ENCODE measurements around the gene ZNF43.
"Not testable (repeated sequence)": the region's sequence is repeated elsewhere in the genome, so short reads cannot be mapped to it uniquely, and the experiment has no call there.

ZNF43 gene

DNA sequence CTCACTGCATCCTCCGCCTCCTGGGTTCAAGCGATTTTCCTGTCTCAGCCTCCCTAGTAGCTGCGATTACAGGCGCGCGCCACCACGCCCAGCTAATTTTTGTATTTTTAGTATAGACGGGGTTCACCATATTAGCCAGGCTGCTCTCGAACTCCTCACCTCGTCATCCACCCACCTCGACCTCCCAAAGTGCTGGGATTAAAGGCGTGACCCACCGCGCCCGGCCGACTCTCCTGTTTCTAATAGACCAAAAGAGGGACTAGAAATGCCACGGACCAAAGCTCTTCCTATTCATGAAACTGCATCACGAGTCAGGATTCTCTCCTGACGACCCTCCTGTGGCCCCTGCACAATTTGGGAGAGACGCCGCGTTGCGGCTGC, 563 bp downstream of the ZNF43 start:
- TF ChIP-seq POLR2AphosphoS5 (IDR thresholded peaks at IDR 0.05; ENCODE audit: borderline replicate concordance, low read depth, low read length) (no peak), EZH2 (IDR thresholded peaks at IDR 0.05) (no peak), FOXP2 (optimal IDR thresholded peaks at IDR 0.05; ENCODE audit: control extremely low read depth, extremely low read length, insufficient read depth) (no peak)
- no peaks in the 10 kb centered on the region; the same call in 1 of the 2 replicates for H3K9me3 ChIP-seq (ENCODE audit: low read depth, low read length)
- H3K36me3 ChIP-seq (ENCODE audit: insufficient read depth, low read length): peaks cover 39% of the 10 kb centered on the region
- peak overlapping the region; percentile 76 for H3K9ac ChIP-seq (ENCODE audit: insufficient read length)
- peak overlapping the region; percentile 89 for H3K27ac ChIP-seq
- DNase-seq (ENCODE audit: low read depth, low spot score): no peak
- peak overlapping the region; percentile 82 for H3K4me3 ChIP-seq

DNA sequence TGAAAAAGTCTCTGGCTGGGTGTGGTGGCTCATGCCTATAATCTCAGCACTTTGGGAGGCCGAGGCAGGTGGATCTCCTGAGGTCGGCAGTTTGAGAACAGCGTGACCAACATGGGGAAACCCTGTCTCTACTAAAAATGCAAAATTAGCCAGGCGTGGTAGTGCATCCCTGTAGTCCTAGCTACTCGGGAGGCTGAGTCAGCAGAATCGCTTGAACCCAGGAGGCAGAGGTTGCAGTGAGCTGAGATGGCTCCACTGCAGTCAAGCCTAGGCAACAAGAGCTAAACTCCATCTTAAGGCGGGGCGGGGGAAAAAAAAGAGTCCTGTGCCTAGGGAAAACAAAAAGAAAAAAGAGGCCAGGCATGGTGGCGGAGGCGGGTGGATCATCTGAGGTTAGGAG, 2.2 kb downstream of the ZNF43 start:
- no peak overlapping the region for H3K9ac ChIP-seq (ENCODE audit: insufficient read length)
- TF ChIP-seq POLR2AphosphoS5 (IDR thresholded peaks at IDR 0.05; ENCODE audit: borderline replicate concordance, low read depth, low read length): no peak
- no peak for TF ChIP-seq EZH2 (IDR thresholded peaks at IDR 0.05)
- TF ChIP-seq FOXP2 (optimal IDR thresholded peaks at IDR 0.05; ENCODE audit: control extremely low read depth, extremely low read length, insufficient read depth): no peak
- H3K4me3 ChIP-seq: no peak overlapping the region
- no peak for DNase-seq (ENCODE audit: low read depth, low spot score)
- H3K36me3 ChIP-seq (ENCODE audit: insufficient read depth, low read length): peaks cover 32% of the 10 kb centered on the region
- peaks cover 5% of the 10 kb centered on the region for H3K9me3 ChIP-seq (ENCODE audit: low read depth, low read length)
- H3K27ac ChIP-seq: no peak overlapping the region

DNA sequence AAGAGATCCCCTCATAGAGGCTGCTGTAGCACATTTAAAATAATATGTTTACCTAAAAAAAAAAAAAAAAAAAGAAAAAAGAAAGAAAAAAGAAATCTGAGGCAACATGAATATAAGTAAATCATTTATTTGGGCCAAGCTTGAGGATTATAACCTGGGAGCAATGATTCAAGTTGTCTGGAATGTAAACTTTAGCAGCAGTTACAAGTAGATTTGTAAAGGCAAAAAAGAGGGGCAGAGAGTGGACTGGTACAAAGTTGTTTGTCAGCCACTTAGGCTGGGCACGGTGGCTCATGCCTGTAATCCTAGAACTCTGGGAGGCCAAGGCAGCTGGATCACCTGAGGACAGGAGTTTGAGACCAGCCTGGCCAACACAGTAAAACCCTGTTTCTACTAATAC, 11.3 kb downstream of the ZNF43 start:
- no peak for DNase-seq (ENCODE audit: low read depth, low spot score)
- TF ChIP-seq POLR2AphosphoS5 (IDR thresholded peaks at IDR 0.05; ENCODE audit: borderline replicate concordance, low read depth, low read length): no peak
- TF ChIP-seq EZH2 (IDR thresholded peaks at IDR 0.05): no peak
- no peak for TF ChIP-seq FOXP2 (optimal IDR thresholded peaks at IDR 0.05; ENCODE audit: control extremely low read depth, extremely low read length, insufficient read depth)
- H3K36me3 ChIP-seq (ENCODE audit: insufficient read depth, low read length): peaks cover 56% of the 10 kb centered on the region

DNA sequence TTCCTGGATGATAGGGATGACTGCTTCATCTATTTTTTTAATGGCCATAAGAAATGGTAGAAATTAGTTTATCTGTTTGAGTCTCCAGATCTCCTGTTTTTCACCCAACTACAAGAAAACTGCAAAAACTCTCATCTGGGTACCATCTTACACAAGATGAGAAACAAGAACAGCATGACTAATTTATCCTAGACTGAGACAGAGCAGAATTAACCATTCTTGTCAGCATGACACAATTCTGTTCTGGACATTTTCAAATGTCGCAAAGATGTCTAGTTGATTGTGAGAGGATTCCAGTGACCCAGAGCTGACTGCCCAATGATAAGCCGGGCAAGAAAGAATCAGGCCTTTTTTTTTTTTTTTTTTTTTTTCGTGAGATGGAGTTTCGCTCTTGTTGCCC, 12.8 kb downstream of the ZNF43 start:
- peaks cover 26% of the 10 kb centered on the region for H3K9me3 ChIP-seq (ENCODE audit: low read depth, low read length)
- no peak overlapping the region for H3K9ac ChIP-seq (ENCODE audit: insufficient read length)
- no peak for DNase-seq (ENCODE audit: low read depth, low spot score)
- peaks cover 69% of the 10 kb centered on the region for H3K36me3 ChIP-seq (ENCODE audit: insufficient read depth, low read length)
- no peak overlapping the region for H3K27ac ChIP-seq
- TF ChIP-seq EZH2 (IDR thresholded peaks at IDR 0.05) (no peak), POLR2AphosphoS5 (IDR thresholded peaks at IDR 0.05; ENCODE audit: borderline replicate concordance, low read depth, low read length) (no peak), FOXP2 (optimal IDR thresholded peaks at IDR 0.05; ENCODE audit: control extremely low read depth, extremely low read length, insufficient read depth) (no peak)
- no peak overlapping the region for H3K4me3 ChIP-seq

More for the DNA sequence above, 11.3 kb downstream of the ZNF43 start:
- Histone ChIP-seq H3K27ac (no peak overlapping the region), H3K9me3 (ENCODE audit: low read depth, low read length) (peaks cover 20% of the 10 kb centered on the region), H3K4me3 (no peak overlapping the region), H3K9ac (ENCODE audit: insufficient read length) (no peak overlapping the region)

DNA sequence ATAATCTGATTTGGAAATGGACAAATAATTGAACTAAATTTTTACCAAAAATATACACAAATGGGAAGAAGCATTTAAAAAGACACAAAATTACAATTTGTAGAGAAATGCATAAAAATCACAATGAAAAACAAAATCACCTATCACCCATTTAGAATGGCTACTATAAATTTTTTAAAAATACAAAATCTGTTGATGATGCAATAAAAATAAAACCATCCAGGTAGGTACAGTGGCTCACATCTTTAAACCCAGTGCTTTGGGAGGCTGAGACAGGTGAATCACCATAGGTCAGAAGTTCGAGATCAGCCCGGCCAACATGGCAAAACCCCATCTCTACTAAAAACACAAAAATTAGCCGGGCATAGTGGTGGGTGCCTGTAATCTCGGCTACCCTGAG, 23.5 kb downstream of the ZNF43 start:
- Histone ChIP-seq H3K36me3 (ENCODE audit: insufficient read depth, low read length) (peaks cover 94% of the 10 kb centered on the region), H3K27ac (no peak overlapping the region), H3K4me3 (no peak overlapping the region), H3K9me3 (ENCODE audit: low read depth, low read length) (peaks cover 57% of the 10 kb centered on the region), H3K9ac (ENCODE audit: insufficient read length) (no peak overlapping the region)
- no peak for DNase-seq (ENCODE audit: low read depth, low spot score)
- no peak for TF ChIP-seq FOXP2 (optimal IDR thresholded peaks at IDR 0.05; ENCODE audit: control extremely low read depth, extremely low read length, insufficient read depth)
- TF ChIP-seq POLR2AphosphoS5 (IDR thresholded peaks at IDR 0.05; ENCODE audit: borderline replicate concordance, low read depth, low read length): no peak
- no peak for TF ChIP-seq EZH2 (IDR thresholded peaks at IDR 0.05)

DNA sequence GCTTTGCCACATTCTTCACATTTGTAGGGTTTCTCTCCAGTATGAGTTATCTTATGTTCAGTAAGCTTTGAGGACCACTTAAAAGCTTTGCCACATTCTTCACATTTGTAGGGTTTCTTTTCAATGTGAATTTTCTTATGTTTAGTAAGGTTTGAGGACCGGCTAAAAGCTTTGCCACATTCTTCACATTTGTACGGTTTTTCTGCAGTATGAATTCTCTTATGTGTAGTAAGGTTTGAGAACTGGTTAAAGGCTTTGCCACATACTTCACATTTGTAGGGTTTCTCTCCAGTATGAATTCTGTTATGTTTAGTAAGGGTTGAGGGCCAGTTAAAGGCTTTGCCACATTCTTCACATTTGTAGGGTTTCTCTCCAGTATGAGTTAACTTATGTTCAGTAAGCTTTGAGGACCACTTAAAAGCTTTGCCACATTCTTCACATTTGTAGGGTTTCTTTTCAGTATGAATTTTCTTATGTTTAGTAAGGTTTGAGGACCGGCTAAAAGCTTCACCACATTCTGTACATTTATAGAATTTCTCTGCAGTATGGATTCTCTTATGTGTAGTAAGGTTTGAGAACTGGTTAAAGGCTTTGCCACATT, 27.5 kb downstream of the ZNF43 start:
- peaks cover 62% of the 10 kb centered on the region for H3K36me3 ChIP-seq (ENCODE audit: insufficient read depth, low read length)
- not testable (repeated sequence) for H3K4me3 ChIP-seq

DNA sequence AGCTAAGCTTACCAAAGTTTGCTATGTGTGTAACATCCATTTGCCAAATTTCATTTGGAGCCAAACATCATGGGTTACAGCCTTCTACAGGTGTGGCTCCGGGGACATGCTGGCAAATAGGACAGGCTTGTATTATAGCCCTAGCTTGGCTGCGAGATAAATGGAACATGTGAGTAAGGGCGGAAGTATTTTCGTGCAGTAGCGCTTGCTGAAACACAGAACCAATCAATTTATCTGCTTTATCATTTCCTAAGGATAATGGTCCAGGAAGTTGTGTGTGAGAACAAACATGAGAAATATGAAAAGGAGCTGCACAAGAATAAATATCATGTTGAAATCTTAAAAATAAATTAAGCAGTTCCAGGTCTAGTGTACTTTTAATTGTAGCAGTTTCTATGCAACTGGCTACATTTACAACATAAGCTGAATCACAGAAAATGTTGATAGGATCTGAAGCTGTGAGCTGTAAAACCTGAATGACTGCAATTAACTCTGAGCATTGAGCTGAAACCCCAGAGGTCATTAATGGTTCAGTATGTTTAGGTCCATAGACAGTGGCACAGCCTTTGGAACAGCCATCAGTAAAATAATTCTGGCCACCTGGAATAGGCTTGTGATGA, 46.4 kb downstream of the ZNF43 start:
- H3K9ac ChIP-seq (ENCODE audit: insufficient read length): no peak overlapping the region
- H3K27ac ChIP-seq: no peak overlapping the region
- H3K9me3 ChIP-seq (ENCODE audit: low read depth, low read length): no peaks in the 10 kb centered on the region
- H3K36me3 ChIP-seq (ENCODE audit: insufficient read depth, low read length): no peaks in the 10 kb centered on the region
- DNase-seq (ENCODE audit: low read depth, low spot score): no peak
- no peak overlapping the region for H3K4me3 ChIP-seq
- TF ChIP-seq FOXP2 (optimal IDR thresholded peaks at IDR 0.05; ENCODE audit: control extremely low read depth, extremely low read length, insufficient read depth) (no peak), EZH2 (IDR thresholded peaks at IDR 0.05) (no peak), POLR2AphosphoS5 (IDR thresholded peaks at IDR 0.05; ENCODE audit: borderline replicate concordance, low read depth, low read length) (no peak)

More for the DNA sequence above, 27.5 kb downstream of the ZNF43 start:
- DNase-seq (ENCODE audit: low read depth, low spot score); H3K9ac ChIP-seq (ENCODE audit: insufficient read length); H3K27ac ChIP-seq: not testable (repeated sequence)
- H3K9me3 ChIP-seq (ENCODE audit: low read depth, low read length): peaks cover 45% of the 10 kb centered on the region

DNA sequence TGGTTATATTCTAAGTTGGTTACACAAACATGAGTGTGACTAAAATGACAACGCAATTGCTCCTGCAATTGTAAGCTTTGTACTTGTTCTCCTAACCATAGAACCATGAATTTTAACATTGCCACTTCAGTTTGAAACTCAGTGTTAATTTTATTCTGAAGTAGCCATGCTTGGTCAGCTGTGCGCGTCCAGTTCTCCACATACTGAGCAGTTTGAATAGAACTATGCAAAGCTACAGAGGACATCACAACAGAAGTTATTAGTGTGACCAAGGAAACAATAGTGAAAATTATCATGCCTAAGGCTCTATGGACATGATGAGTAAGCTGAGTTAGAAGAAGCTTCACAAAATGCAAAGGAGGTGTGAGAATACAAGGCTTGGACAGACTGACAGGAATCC, 49.0 kb downstream of the ZNF43 start:
- H3K9ac ChIP-seq (ENCODE audit: insufficient read length): no peak overlapping the region
- no peak for TF ChIP-seq POLR2AphosphoS5 (IDR thresholded peaks at IDR 0.05; ENCODE audit: borderline replicate concordance, low read depth, low read length)
- TF ChIP-seq FOXP2 (optimal IDR thresholded peaks at IDR 0.05; ENCODE audit: control extremely low read depth, extremely low read length, insufficient read depth): no peak
- no peak for TF ChIP-seq EZH2 (IDR thresholded peaks at IDR 0.05)
- no peak overlapping the region for H3K4me3 ChIP-seq
- no peak for DNase-seq (ENCODE audit: low read depth, low spot score)
- H3K9me3 ChIP-seq (ENCODE audit: low read depth, low read length): no peaks in the 10 kb centered on the region
- H3K36me3 ChIP-seq (ENCODE audit: insufficient read depth, low read length): no peaks in the 10 kb centered on the region
- H3K27ac ChIP-seq: no peak overlapping the region

DNA sequence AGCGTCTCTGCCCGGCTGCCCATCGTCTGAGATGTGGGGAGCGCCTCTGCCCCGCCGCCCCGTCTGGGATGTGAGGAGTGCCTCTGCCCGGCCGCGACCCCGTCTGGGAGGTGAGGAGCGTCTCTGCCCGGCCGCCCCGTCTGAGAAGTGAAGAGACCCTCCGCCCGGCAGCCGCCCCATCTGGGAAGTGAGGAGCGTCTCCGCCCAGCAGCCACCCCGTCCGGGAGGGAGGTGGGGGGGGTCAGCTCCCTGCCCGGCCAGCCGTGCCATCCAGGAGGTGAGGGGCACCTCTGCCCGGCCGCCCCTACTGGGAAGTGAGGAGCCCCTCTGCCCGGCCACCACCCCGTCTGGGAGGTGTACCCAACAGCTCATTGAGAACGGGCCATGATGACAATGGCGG, 60.2 kb downstream of the ZNF43 start:
- not testable (repeated sequence) for DNase-seq (ENCODE audit: low read depth, low spot score); H3K36me3 ChIP-seq (ENCODE audit: insufficient read depth, low read length); H3K27ac ChIP-seq; H3K9ac ChIP-seq (ENCODE audit: insufficient read length); H3K9me3 ChIP-seq (ENCODE audit: low read depth, low read length); H3K4me3 ChIP-seq
